VCaP (cell line): ENCODE data around the gene ABCA13.

Experiments used
- H3K27ac ChIP-seq: fragments of 450-650 bp; 2 replicates; pipeline ENCODE4 v1.5.1; 2017
- TF ChIP-seq, protein P1 (sequence below): fragments of 450-650 bp; conservative IDR thresholded peaks from 2 replicates; pipeline ENCODE4 v1.5.1; 2017; ENCODE audit warnings: mild to moderate bottlenecking, moderate library complexity

The ABCA13 gene

DNA sequence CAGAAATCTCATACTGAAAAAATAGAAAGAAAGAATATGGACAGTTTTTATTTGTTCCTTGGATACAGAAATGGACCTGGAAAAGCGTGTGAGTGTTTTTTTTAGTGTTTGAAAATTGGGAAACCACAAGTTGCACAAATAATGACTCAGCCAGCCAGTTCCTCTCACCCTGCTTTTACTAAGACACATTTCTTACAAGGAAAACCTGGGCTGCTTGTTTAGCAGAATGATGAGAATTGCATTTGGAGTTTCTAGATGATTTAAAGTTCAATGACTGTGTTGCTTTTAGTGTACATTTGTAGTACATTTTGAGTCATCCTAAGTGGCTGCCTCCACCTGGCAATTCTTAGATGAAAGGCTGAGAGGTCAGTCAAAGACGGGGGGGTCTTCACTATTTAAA lies 218.7 kb downstream of the ABCA13 start:
- TF ChIP-seq, protein P1, sequence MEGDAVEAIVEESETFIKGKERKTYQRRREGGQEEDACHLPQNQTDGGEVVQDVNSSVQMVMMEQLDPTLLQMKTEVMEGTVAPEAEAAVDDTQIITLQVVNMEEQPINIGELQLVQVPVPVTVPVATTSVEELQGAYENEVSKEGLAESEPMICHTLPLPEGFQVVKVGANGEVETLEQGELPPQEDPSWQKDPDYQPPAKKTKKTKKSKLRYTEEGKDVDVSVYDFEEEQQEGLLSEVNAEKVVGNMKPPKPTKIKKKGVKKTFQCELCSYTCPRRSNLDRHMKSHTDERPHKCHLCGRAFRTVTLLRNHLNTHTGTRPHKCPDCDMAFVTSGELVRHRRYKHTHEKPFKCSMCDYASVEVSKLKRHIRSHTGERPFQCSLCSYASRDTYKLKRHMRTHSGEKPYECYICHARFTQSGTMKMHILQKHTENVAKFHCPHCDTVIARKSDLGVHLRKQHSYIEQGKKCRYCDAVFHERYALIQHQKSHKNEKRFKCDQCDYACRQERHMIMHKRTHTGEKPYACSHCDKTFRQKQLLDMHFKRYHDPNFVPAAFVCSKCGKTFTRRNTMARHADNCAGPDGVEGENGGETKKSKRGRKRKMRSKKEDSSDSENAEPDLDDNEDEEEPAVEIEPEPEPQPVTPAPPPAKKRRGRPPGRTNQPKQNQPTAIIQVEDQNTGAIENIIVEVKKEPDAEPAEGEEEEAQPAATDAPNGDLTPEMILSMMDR, result no peak
- no peak overlapping the region for H3K27ac ChIP-seq

DNA sequence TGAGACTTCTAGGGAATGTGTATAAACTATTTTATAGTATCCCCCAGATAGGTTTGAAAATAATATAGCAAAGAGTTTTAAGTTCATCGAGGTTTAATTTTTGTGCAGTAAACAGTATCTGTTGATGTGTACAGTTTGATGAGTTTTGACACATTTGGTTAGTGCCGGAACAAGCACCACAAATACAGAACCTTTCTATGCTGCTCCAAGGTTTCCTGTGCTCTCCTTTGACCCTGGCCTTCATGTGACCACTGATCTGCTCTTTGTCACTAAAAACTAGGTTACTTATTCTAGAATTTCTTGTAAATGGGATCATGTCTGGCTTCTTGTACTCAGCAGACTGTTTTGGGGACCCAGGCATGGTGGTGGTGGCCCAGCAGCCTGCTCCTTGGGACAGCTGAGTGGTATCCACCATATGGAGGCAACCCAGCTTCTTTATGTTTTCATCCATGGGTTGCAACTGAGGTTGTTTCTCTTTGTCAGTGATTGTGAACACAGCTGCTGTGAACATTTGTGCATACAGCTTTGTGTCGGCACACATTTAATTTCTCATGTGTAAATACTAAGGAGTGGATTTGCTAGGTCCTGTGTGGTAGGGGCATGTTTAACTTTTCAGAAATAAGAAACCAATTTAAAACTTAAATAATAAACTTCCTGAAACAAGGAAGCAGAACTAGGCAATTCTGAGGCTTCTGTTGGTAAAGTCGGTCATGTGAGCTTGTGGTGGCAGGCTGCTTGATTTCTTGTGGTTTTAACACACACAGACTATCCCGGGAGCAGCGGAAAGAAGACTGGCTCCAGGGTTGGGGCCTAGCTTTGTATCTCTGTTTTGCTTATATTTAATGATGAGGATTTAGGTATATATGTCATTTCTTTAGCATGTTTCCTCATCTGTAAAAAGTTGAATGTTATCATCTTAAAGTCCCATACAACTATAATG lies 219.4 kb downstream of the ABCA13 start:
- H3K27ac ChIP-seq, result no peak overlapping the region
- TF ChIP-seq, protein P1, result no peak

DNA sequence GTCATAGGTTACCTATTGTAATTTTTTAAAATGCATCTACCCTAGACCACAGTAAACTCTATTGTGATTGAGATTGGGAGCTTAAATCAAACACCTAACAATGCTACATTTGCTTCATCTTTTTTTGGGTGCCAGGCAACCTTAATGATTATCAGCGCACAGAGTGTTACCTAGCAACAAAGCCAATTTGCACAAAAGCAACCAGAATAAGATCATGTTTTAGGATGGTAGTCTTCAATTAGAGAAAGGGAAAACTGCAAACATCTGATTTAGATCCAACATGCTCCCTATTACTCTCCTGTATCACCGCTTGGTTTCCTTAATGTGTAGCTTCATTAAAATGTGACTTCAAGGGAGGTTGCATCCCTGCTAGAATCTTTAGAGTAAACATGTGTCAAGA lies 226.9 kb downstream of the ABCA13 start:
- no peak overlapping the region for H3K27ac ChIP-seq
- TF ChIP-seq, protein P1, result no peak

DNA sequence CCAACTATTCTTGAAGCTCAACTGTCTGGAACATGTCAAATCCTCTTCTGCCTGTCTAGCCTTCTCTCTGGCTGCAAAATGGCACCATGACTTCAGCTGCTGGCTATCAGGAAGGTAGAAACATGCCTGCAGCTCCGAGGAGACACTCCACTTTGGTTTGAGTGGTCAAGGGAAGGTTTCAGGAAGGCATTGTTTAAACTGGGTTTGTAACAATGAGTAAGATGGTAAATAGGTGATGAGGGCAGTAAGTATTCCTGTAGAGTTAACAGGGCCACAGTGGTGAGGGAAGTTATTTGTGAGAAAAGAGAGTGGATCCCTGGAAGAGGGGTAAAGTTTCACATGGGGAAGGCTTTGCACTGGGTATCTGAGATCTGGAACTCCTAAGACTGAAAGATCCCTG lies 231.5 kb downstream of the ABCA13 start:
- TF ChIP-seq, protein P1, result no peak
- H3K27ac ChIP-seq, result no peak overlapping the region

- TF ChIP-seq, protein P1, result no peak
- H3K27ac ChIP-seq, result no peak overlapping the region
Observed at GRCh38 chr7:48408731-48409130, 237.5 kb downstream of the ABCA13 start.

DNA sequence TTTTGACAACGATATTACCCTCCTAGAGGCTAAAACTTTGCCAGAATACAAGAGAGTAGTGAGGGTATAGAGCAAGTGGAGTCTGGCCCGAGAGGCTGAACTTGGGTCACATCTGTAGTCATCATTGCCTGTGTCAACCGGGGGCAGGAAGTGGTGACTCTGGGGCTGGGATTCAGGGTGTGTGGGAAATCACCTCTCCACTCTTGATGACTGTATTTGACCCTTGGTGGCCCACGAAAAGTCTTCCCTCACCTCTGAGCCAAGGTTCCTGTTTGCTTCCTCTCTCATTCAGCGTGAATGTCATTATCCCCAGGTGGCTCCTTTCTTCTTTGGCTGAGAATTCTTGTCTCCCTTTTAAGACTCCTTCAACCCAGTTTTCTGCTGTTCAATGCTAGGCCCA lies 240.4 kb downstream of the ABCA13 start:
- H3K27ac ChIP-seq, result no peak overlapping the region
- TF ChIP-seq, protein P1, result no peak

DNA sequence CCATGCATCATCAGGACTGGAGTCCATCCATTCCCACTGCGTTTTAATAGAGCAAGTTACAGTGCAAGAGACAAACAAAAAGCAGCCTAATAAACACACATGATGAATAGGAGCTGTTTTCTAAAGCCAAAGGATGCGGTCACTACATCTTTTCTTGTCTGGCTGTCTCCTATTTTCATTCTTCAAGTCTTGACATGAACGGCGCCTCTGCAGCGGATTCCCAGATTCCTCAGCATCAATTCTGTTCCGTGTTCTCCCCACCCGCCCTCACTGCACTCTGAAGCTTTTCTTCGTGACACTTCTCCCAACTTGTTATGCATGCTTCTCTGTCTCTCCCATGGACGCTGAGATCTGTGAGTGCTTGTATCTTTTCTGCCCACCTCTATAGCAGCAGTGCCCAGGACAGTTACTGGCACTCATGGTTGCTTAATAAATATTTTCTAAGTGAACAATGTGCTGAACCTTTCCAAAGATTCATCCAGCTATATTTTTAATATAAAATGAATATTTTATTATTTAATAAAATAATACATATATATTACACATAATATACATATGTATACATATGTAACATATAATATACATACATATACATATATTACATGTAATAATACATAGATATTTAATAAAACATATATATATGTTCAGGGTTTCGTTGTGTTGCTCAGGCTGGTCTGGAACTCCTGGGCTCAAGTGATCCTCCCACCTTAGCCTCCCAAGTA lies 242.9 kb downstream of the ABCA13 start:
- TF ChIP-seq, protein P1, result no peak
- no peak overlapping the region for H3K27ac ChIP-seq
